HepG2 (cell line): ENCODE results near the gene RBM23. TPM values are rescaled to one million over a fixed set of nuclear protein-coding genes. Genes with fewer than 3 reads are reported as not detected.

Experiments used
- CCAR2 ChIP-seq: fragments of 200-400 bp; formaldehyde crosslinking; optimal IDR thresholded peaks from 2 replicates; pipeline ENCODE3; 2018; ENCODE audit warnings: low read depth, mild to moderate bottlenecking, low read length, moderate library complexity
- FOXA3 ChIP-seq: IDR thresholded peaks from 2 replicates; pipeline ENCODE4 v1.6.1; 2016; ENCODE audit warnings: missing genetic modification reagents, missing compliant biosample characterization
- HOXD1 ChIP-seq: sonication (generic); formaldehyde crosslinking; IDR thresholded peaks from 2 replicates; pipeline ENCODE4 v1.5.0; 2020; ENCODE audit warnings: missing genetic modification reagents
- KMT2B ChIP-seq: IDR thresholded peaks from 2 replicates; pipeline ENCODE4 v1.6.1; 2016; ENCODE audit warnings: missing genetic modification reagents, missing compliant biosample characterization
- PHF21A ChIP-seq: sonication (generic); formaldehyde crosslinking; IDR thresholded peaks from 2 replicates; pipeline ENCODE4 v1.5.0; 2020; ENCODE audit warnings: mild to moderate bottlenecking, missing genetic modification reagents
- TEAD3 ChIP-seq: optimal IDR thresholded peaks from 2 replicates; pipeline ENCODE3; 2016; ENCODE audit warnings: borderline replicate concordance
- ZC3H4 ChIP-seq: sonication (generic); formaldehyde crosslinking; IDR thresholded peaks from 2 replicates; pipeline ENCODE4 v1.4.0; 2020; ENCODE audit warnings: missing genetic modification reagents, borderline replicate concordance
- ZNF329 ChIP-seq: sonication (generic); formaldehyde crosslinking; IDR thresholded peaks from 2 replicates; pipeline ENCODE4 v1.9.0; 2021; ENCODE audit warnings: low read depth, mild to moderate bottlenecking, missing genetic modification reagents
- ZNF501 ChIP-seq: sonication (generic); formaldehyde crosslinking; IDR thresholded peaks from 2 replicates; pipeline ENCODE4 v1.5.1; 2020; ENCODE audit warnings: mild to moderate bottlenecking, moderate library complexity, missing genetic modification reagents
- ZNF615 ChIP-seq: sonication (generic); formaldehyde crosslinking; IDR thresholded peaks from 2 replicates; pipeline ENCODE4 v1.5.0; 2020; ENCODE audit warnings: mild to moderate bottlenecking, missing genetic modification reagents, borderline replicate concordance
- ZNF816 ChIP-seq: sonication (generic); formaldehyde crosslinking; IDR thresholded peaks from 2 replicates; pipeline ENCODE4 v1.8.0; 2022; ENCODE audit warnings: missing genetic modification reagents, mild to moderate bottlenecking, borderline replicate concordance
- ZNF891 ChIP-seq: sonication (generic); formaldehyde crosslinking; IDR thresholded peaks from 2 replicates; pipeline ENCODE4 v1.5.0; 2020; ENCODE audit warnings: mild to moderate bottlenecking, missing genetic modification reagents
- polyA plus RNA-seq, 8 experiments: library from polyadenylated mRNA; depleted of rRNA in 3 of 8; stranded (reverse) in 7 of 8; unstranded in 1 of 8; fragments of >200 nt; fragmentation: Illumina TruSeq in 4 of 8; extraction: Trizol in 4 of 8; gene quantifications; 2 replicates each; pipeline versions ENCODE4 v1.2.1 to v1.2.3, GENCODE V29; 2011 to 2016; ENCODE audit warnings: low read depth in 4 of 8, missing spikeins in 1 of 8, mixed read lengths in 1 of 8; ENCODE audit not compliant: insufficient read depth in 1 of 8
- total RNA-seq, 5 experiments: library from RNA; depleted of rRNA; stranded (reverse); fragments of >200 nt; fragmentation: Illumina TruSeq; extraction: Trizol; gene quantifications; 2 replicates each; pipeline ENCODE4 v1.2.3, GENCODE V29; 2016; ENCODE audit warnings: low read depth in 1 of 5
- TF ChIP-seq, protein P1 (sequence below): sonication (generic); formaldehyde crosslinking; IDR thresholded peaks from 2 replicates; pipeline ENCODE4 v1.5.0; 2020; ENCODE audit warnings: missing genetic modification reagents
- TF ChIP-seq, protein P2 (sequence below): sonication (generic); formaldehyde crosslinking; IDR thresholded peaks from 2 replicates; pipeline ENCODE4 v1.4.0; 2020; ENCODE audit warnings: missing genetic modification reagents, borderline replicate concordance
- TF ChIP-seq, protein P3 (sequence below): sonication (generic); formaldehyde crosslinking; IDR thresholded peaks from 2 replicates; pipeline ENCODE4 v1.5.0; 2020; ENCODE audit warnings: missing genetic modification reagents, mild to moderate bottlenecking, borderline replicate concordance
- TF ChIP-seq, protein P4 (sequence below): sonication (generic); formaldehyde crosslinking; IDR thresholded peaks from 2 replicates; pipeline ENCODE4 v1.4.0; 2020; ENCODE audit warnings: missing genetic modification reagents
- TF ChIP-seq, protein P5 (sequence below): sonication (generic); formaldehyde crosslinking; IDR thresholded peaks from 2 replicates; pipeline ENCODE4 v1.4.0; 2020; ENCODE audit warnings: missing genetic modification reagents

RBM23 gene
- total and polyA plus RNA-seq, 2 of the 13 experiments (the other 11 are each of a cell fraction or from before 2014, with no cell fraction given): 1.5 to 2.1 TPM

DNA sequence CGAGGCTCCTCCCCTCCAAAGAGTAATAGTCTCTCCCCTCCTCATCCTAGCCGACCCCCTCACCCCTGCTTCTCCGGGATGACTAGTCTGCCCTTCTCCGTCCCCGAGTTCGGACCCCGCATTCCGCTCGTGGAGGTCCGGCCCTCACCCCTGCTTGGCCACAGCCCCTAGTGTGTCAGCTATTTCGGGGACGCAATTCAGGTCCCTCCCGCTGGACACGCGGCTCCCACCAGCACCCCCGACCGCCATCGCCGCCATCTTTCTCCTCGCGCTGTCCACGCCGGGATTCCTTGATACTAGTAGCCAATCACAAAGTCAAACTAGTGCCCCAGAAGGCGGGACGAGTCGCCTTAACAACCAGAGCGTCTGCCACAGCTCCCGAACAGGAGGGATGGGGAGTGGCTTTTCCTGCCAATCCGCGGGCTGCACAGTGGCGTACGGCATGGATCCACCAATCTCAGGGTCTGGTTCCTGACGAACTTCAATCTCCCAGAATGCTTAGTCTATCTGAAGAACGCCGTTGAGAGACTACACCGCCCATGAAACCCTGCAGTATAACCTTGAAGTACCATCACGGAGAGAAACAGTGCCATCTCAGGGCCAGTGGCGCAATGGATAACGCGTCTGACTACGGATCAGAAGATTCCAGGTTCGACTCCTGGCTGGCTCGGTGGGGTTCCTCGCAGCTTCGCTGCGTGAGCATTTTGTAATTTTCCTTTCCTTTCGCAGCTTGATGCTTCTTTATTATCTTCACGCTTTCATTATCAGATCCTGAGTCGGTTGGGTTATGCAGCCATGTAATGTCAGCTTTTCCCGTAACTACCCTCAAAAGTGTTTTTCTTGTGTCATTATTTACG lies 10.4 kb upstream of the RBM23 start, which contains the start of gene PRMT5 (continued):
- TF ChIP-seq ZNF329 (peak; percentile 64), HOXD1 (CRISPR knock-in tag) (0 out of 2 replicates have a peak, but pooled peaks have one; percentile 79), CCAR2 (peak; percentile 89), ZNF816 (CRISPR knock-in tag) (no peak; the same call in 1 of the 2 replicates), TEAD3 (peak; percentile 92), ZNF891 (CRISPR knock-in tag) (peak; percentile 99), FOXA3 (peak; percentile 89), ZNF501 (CRISPR knock-in tag) (peak; percentile 98), KMT2B (CRISPR knock-in tag) (peak; percentile 97), ZC3H4 (no peak; the same call in 1 of the 2 replicates), PHF21A (peak; percentile 96), ZNF615 (CRISPR knock-in tag) (peak; percentile 79; the same call in 1 of the 2 replicates)
- TF ChIP-seq, protein P1, sequence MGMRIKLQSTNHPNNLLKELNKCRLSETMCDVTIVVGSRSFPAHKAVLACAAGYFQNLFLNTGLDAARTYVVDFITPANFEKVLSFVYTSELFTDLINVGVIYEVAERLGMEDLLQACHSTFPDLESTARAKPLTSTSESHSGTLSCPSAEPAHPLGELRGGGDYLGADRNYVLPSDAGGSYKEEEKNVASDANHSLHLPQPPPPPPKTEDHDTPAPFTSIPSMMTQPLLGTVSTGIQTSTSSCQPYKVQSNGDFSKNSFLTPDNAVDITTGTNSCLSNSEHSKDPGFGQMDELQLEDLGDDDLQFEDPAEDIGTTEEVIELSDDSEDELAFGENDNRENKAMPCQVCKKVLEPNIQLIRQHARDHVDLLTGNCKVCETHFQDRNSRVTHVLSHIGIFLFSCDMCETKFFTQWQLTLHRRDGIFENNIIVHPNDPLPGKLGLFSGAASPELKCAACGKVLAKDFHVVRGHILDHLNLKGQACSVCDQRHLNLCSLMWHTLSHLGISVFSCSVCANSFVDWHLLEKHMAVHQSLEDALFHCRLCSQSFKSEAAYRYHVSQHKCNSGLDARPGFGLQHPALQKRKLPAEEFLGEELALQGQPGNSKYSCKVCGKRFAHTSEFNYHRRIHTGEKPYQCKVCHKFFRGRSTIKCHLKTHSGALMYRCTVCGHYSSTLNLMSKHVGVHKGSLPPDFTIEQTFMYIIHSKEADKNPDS (CRISPR knock-in tag): peak; percentile 31; the same call in 1 of the 2 replicates
- TF ChIP-seq, protein P2, sequence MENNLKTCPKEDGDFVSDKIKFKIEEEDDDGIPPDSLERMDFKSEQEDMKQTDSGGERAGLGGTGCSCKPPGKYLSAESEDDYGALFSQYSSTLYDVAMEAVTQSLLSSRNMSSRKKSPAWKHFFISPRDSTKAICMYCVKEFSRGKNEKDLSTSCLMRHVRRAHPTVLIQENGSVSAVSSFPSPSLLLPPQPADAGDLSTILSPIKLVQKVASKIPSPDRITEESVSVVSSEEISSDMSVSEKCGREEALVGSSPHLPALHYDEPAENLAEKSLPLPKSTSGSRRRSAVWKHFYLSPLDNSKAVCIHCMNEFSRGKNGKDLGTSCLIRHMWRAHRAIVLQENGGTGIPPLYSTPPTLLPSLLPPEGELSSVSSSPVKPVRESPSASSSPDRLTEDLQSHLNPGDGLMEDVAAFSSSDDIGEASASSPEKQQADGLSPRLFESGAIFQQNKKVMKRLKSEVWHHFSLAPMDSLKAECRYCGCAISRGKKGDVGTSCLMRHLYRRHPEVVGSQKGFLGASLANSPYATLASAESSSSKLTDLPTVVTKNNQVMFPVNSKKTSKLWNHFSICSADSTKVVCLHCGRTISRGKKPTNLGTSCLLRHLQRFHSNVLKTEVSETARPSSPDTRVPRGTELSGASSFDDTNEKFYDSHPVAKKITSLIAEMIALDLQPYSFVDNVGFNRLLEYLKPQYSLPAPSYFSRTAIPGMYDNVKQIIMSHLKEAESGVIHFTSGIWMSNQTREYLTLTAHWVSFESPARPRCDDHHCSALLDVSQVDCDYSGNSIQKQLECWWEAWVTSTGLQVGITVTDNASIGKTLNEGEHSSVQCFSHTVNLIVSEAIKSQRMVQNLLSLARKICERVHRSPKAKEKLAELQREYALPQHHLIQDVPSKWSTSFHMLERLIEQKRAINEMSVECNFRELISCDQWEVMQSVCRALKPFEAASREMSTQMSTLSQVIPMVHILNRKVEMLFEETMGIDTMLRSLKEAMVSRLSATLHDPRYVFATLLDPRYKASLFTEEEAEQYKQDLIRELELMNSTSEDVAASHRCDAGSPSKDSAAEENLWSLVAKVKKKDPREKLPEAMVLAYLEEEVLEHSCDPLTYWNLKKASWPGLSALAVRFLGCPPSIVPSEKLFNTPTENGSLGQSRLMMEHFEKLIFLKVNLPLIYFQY (CRISPR knock-in tag): peak; percentile 98
- TF ChIP-seq, protein P3, sequence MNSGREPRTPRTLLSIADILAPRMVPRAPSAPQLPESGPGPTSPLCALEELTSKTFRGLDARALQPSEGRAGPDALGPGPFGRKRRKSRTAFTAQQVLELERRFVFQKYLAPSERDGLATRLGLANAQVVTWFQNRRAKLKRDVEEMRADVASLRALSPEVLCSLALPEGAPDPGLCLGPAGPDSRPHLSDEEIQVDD (CRISPR knock-in tag): peak; percentile 96
- TF ChIP-seq, protein P4, sequence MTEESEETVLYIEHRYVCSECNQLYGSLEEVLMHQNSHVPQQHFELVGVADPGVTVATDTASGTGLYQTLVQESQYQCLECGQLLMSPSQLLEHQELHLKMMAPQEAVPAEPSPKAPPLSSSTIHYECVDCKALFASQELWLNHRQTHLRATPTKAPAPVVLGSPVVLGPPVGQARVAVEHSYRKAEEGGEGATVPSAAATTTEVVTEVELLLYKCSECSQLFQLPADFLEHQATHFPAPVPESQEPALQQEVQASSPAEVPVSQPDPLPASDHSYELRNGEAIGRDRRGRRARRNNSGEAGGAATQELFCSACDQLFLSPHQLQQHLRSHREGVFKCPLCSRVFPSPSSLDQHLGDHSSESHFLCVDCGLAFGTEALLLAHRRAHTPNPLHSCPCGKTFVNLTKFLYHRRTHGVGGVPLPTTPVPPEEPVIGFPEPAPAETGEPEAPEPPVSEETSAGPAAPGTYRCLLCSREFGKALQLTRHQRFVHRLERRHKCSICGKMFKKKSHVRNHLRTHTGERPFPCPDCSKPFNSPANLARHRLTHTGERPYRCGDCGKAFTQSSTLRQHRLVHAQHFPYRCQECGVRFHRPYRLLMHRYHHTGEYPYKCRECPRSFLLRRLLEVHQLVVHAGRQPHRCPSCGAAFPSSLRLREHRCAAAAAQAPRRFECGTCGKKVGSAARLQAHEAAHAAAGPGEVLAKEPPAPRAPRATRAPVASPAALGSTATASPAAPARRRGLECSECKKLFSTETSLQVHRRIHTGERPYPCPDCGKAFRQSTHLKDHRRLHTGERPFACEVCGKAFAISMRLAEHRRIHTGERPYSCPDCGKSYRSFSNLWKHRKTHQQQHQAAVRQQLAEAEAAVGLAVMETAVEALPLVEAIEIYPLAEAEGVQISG (CRISPR knock-in tag): peak; percentile 93
- TF ChIP-seq, protein P5, sequence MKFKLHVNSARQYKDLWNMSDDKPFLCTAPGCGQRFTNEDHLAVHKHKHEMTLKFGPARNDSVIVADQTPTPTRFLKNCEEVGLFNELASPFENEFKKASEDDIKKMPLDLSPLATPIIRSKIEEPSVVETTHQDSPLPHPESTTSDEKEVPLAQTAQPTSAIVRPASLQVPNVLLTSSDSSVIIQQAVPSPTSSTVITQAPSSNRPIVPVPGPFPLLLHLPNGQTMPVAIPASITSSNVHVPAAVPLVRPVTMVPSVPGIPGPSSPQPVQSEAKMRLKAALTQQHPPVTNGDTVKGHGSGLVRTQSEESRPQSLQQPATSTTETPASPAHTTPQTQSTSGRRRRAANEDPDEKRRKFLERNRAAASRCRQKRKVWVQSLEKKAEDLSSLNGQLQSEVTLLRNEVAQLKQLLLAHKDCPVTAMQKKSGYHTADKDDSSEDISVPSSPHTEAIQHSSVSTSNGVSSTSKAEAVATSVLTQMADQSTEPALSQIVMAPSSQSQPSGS (CRISPR knock-in tag): peak; percentile 97
